Putamen (tissue), 1 donor: ENCODE measurements around the gene CLVS2.

ENCODE experiments used
- DNase-seq: peaks from one replicate; pipeline ENCODE4 v3.0.0-alpha.2; 2016; ENCODE audit warnings: low spot score

CLVS2 gene

GRCh38 chr6:123024976-123025375 lies 28.9 kb downstream of the CLVS2 start:
- DNase-seq, result no peak

DNA sequence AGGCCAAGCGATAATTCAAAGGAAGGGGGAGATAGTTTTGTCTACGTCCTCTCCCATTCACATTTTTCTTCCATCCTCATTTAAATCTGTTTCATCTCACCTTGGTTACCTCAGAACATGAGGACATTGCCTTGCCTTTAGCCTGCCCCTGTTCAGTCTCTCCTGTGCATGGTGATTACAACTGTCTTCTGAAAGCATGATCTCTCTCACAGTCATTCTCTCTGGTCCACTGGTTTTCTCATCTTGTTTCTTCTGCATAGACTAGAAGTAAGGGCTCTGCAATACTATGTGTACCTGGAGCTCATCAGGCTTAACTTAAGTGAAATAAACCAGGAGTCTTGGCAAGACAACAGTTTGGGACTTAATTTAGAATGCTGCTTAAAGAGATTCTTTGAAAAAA lies 31.4 kb downstream of the CLVS2 start:
- DNase-seq, result no peak

DNA sequence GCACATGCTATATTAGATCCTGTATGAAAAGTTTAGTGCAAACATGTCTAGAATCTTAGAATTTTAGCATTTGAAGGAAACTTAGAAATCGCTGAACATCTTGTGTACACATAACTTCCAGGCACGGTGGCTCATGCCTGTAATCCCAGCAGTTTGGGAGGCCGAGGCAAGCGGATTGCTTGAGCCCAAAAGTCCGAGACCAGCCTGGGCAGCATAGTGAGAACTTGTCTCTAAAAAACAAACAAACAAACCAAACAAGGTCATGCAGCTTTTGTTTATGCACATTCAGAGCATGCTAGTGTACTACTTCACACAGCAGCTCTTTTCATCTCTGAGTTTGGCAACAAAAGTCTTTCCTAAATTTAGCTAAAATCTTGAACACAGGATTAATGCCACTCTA lies 32.2 kb downstream of the CLVS2 start:
- DNase-seq, result no peak

- DNase-seq, result no peak
Measured at GRCh38 chr6:123030282-123030681, 34.2 kb downstream of the CLVS2 start.

- no peak for DNase-seq
Measured at GRCh38 chr6:123036648-123037047, 40.6 kb downstream of the CLVS2 start.

- no peak for DNase-seq
Measured at GRCh38 chr6:123039431-123039830, 43.4 kb downstream of the CLVS2 start.

DNA sequence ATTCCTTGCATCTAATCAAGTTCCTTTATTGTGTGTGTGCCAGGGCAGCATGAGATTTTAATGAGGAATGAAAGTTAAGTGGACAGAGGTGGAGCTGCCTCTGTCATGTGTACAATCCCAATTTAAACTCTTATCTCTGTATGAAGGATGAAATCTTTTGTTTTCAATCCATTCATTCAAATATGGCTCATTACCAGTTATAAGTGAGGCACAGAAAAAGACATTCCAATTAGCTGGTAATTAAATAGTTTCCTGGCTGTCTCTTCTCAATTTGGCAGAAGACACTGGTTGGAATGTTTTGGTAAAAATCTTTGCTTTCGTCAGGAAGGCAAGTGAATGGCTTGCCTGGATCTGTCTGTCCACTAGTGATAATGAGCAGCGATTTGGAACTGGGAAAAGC lies 46.4 kb downstream of the CLVS2 start:
- no peak for DNase-seq

GRCh38 chr6:123044341-123044860 lies 48.4 kb downstream of the CLVS2 start:
- no peak for DNase-seq

GRCh38 chr6:123053602-123054225 lies 57.7 kb downstream of the CLVS2 start:
- no peak for DNase-seq

DNA sequence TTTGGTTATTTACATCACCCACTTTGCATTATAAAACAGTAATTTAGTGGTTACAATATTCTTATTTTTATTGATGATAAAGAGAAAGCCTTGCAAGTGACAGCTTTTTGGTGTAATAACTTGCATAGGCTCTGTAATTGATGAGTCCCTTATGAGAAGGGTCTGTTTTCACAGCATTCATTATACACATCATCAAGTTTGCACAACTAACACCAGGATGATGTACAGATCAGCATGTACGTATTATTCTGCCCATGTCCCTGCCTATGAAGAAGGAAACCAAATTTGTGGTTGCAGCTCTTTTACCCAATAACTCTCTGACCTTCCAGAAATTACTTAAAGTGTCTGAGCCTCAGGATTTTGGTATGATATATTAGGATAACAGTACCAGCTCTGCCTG lies 59.2 kb downstream of the CLVS2 start:
- DNase-seq, result no peak

GRCh38 chr6:123062670-123063069 lies 66.6 kb downstream of the CLVS2 start:
- DNase-seq, result no peak

- no peak for DNase-seq
Measured at GRCh38 chr6:123064038-123064437, 68.0 kb downstream of the CLVS2 start.

DNA sequence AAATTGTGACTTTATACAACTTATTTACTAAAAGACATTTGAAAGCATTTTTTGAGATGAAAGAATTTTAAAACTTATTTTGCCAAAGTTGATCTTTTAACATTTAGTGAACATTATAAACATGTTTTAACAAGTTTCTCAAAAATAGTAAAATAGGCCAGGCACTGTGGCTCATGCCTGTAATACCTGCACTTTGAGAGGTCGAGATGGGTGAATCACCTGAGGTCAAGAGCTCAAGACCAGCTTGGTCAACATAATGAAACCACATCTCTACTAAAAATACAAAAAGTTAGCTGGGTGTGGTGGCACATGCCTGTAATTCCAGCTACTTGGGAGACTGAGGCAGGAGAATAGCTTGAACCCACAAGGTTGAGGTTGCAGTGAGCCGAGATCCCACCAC lies 78.6 kb downstream of the CLVS2 start:
- no peak for DNase-seq

DNA sequence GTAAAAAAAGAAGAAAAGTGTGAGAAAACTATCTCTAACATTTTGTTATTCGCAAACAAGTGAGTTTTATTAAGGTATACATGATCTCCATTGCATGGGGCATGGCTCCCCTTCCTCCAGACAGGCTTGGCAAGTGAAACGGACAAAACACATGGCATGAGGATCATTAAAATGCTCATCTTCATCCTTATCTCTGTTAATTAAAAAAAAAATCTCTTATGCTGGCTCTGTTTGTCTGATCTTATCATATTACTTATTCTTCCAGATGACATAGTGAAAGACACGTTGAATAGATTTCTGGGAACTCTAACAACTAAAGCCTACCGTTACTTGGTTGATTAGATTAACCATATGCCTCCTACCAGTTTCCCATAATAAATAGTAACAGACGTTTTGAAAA lies 89.4 kb downstream of the CLVS2 start:
- no peak for DNase-seq

- DNase-seq, result no peak
Measured at GRCh38 chr6:123089226-123089625, 93.2 kb downstream of the CLVS2 start.

GRCh38 chr6:123091091-123091895 lies 95.3 kb downstream of the CLVS2 start:
- no peak for DNase-seq

GRCh38 chr6:123091896-123092271 lies 95.8 kb downstream of the CLVS2 start:
- DNase-seq, result no peak

DNA sequence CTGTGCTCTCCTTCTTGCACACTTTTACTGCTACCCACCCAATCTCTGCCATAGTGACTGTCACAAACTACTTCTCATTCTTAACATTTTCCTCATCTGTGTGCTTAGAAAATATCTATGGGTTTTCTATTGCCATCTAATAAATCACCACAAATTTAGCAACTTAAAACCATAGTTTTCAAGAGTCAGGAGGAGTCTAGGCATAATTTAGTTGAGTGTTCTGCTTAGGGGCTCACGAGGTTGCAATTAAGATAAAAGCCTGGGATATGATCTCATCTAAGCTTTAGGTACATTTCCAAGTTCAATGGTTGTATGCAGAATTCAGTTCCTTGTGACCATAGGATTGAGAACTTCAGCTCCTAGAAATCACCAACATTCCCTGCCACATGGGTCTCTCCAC lies 98.8 kb downstream of the CLVS2 start:
- no peak for DNase-seq

DNA sequence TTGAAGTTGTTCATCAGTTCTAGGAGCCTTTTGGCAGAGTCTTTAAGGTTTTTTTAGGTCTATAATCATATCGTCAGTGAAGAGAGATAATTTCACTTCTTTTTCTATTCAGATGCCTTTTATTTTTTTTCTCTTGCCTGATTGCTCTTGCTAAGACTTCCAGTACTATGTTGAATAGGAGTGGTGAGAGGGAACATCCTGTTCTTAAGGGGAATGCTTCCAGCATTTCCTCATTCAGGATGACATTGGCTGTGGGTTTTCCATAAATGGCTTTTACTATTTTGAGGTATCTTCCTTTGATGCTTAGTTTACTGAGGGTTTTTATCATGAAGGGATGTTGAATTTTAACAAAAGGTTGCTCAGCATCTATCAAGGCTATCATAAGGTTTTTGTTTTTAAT lies 109.5 kb downstream of the CLVS2 start:
- no peak for DNase-seq

DNA sequence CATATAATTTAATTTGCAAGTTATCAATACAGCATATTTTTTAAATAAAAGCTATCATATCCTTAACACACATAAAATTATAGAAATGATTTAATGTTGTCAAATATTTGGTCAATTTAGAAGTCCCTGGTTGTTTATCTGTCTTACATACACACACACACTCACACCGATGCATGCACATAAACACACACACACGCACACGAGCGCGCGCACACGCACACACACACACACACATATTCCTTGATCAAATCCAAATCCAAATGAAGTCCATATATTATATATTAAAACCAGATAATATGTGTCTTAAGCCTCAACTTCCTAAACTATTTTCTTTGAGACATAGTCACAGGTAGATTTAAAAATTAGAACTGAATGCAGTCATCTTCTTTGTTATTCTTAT lies 120.3 kb downstream of the CLVS2 start:
- DNase-seq, result no peak

- no peak for DNase-seq
Measured at GRCh38 chr6:123117145-123117908, 121.3 kb downstream of the CLVS2 start.

DNA sequence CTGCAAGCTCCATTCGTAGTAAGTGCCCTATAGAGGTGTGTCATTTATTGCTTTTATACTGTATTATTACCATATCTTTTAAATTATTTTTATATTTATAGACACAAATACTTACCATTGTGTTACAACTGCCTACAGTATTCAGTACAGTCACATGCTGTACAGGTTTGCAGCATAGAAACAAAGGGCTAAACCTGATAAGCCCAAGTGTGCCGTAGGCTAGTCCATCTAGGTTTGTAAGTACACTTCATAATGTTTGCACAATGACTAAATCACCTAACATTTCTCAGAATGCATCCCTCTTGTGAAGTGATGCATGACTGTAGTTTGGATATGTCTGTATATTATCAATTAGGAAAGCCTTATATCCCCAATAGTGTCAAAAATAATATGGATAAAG lies 122.8 kb downstream of the CLVS2 start:
- no peak for DNase-seq
